GM10248 (cell line): ENCODE measurements around the gene SEC22C.

ENCODE experiments used
- CTCF ChIA-PET: fragments of 300-600 bp; sonication (Branson Sonifier 250); formaldehyde crosslinking; extraction: SDS; loops from one replicate; lab custom pipeline; 2021; ENCODE audit warnings: antibody characterized with exemption; lab: Yijun Ruan, JAX
- POLR2A ChIA-PET: fragments of 350-650 bp; sonication (Branson Sonifier 250); formaldehyde crosslinking; extraction: SDS; loops from one replicate; lab custom pipeline; 2020; ENCODE audit warnings: antibody characterized with exemption; lab: Yijun Ruan, JAX
- DNase-seq: peaks from one replicate; pipeline ENCODE4 v3.0.0; 2012; ENCODE audit errors: extremely low spot score
- CTCF ChIP-seq: IDR thresholded peaks from 2 replicates; pipeline ENCODE4 v1.5.1; 2012; ENCODE audit warnings: mild to moderate bottlenecking, low read depth; ENCODE audit errors: extremely low read depth, missing control alignments, control extremely low read depth

Gene SEC22C

GRCh38 chr3:42533161-42533897 is 48.4 kb downstream of the SEC22C start:
- DNase-seq: no peak
- TF ChIP-seq CTCF: no peak
- POLR2A ChIA-PET: no interaction called here
- CTCF ChIA-PET: interaction anchor here (1.2 to 11.7 kb wide), 4 partner anchors 17 to 286 kb away, joined by 3 to 95 read pairs (median 4); no protein-coding TSS in a partner anchor

GRCh38 chr3:42532229-42532628 is 49.5 kb downstream of the SEC22C start:
- CTCF ChIA-PET: interaction anchor here (1.2 to 11.7 kb wide), 2 partner anchors 8 to 18 kb away, joined by 4 to 95 read pairs; no protein-coding TSS in a partner anchor
- POLR2A ChIA-PET: no interaction called here
- DNase-seq: no peak
- no peak for TF ChIP-seq CTCF

- ChIA-PET POLR2A (no interaction called here), CTCF (interaction anchor here (1.0 to 11.7 kb wide), 5 partner anchors 9 to 284 kb away, joined by 3 to 95 read pairs (median 4); no protein-coding TSS in a partner anchor)
- no peak for DNase-seq
- no peak for TF ChIP-seq CTCF
Measured at GRCh38 chr3:42531470-42531869, 50.3 kb downstream of the SEC22C start.

- no peak for DNase-seq
- ChIA-PET POLR2A (no interaction called here), CTCF (interaction anchor here (1.0 kb wide), 1 partner anchor 10 kb away, joined by 3 read pairs; no protein-coding TSS in a partner anchor)
- no peak for TF ChIP-seq CTCF
Measured at GRCh38 chr3:42530073-42530472, 51.7 kb downstream of the SEC22C start.

GRCh38 chr3:42529468-42529867 is 52.3 kb downstream of the SEC22C start:
- ChIA-PET CTCF (interaction anchor here (1.0 to 1.5 kb wide), 2 partner anchors 10 to 11 kb away, joined by 3 to 4 read pairs; no protein-coding TSS in a partner anchor), POLR2A (no interaction called here)
- DNase-seq: no peak
- TF ChIP-seq CTCF: no peak

GRCh38 chr3:42527368-42527917 is 54.3 kb downstream of the SEC22C start:
- ChIA-PET CTCF (no interaction called here), POLR2A (no interaction called here)
- no peak for DNase-seq
- no peak for TF ChIP-seq CTCF
